Superior temporal gyrus (tissue), 1 donor: Measurements from ENCODE around the gene LEMD2.

ENCODE experiments used
- DNase-seq: peaks from one replicate; pipeline ENCODE4 v3.0.0-alpha.2; 2016; ENCODE audit errors: extremely low spot score

LEMD2 gene

DNA sequence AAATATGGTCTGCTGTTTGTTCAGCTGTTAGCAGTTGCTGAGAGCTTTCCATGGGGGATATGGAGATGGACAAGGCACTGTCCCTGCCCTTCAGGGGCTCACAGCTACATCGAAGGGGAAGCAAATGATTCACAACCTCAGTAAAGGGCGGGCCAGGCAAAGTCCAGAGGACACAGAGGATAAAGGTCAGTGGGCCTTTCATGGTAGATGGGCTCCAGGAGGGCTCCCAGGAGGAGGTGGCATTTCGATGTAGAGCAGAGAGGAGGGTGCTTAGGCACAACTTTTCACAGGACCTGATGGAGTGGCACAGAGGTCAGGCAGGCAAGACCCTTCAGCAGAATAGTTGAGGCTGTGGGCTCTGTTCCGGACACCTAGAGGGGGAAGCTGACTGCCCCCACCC lies 30.1 kb upstream of the LEMD2 start:
- DNase-seq: no peak

DNA sequence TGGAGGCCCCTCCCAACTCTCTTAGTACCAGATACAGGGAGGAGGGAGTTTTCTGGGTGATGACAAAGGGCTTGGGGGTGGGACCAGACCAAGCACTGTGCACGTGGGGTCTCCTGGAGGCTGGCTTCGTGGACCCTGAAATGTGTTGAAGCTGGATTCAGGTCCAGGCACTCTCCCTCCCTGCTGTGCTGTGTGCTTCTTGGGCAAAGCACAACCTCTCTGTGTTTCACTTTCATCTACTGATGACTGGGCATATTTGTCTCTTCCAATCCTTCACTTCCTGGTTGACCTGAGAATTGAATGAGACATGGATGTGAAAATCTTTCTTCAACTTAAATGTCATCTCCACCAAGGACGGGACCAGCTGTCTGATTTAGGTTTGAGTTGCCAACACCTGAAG lies 29.4 kb upstream of the LEMD2 start:
- DNase-seq: no peak

DNA sequence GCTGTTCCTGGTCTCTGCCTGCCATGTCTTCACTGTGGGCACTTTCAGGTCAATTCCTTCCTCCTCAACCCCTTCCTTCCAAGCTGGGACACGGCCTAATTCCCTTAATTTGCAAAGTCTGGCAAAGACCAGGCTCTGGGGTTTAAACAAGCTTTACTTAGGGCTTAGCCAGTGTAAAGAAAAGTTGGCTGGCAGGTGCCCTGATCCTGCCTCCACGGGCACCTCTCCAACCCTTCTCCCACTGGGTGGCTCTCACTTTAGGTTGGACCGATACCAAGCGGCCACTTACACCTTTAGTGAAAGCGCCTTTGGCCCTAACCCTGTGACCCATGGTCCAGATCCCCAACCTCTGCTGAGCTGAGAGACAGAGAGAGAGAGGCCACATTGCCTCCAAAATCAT lies 28.6 kb upstream of the LEMD2 start:
- DNase-seq: no peak

GRCh38 chr6:33816911-33817310 lies 28.0 kb upstream of the LEMD2 start:
- DNase-seq: no peak

DNA sequence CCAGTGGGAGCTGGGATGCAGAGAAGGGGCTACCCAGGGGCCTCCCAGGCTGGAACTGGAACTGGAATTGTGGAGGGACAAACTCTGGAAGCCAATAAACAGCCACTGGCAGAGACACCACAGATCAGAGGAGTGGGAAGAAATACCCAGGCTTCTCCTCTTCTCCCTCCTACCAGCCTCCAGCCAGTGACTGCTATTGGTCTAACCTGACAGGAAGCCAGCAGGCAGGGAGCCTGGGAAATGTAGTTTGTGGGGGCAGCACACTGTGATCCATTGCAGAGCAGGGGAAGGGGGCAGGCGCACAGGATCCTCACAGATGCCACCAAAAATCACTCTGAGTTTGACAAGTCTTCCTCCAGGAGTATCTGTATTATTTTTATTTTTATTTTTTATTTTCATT lies 26.9 kb upstream of the LEMD2 start:
- peak; percentile 24 for DNase-seq

DNA sequence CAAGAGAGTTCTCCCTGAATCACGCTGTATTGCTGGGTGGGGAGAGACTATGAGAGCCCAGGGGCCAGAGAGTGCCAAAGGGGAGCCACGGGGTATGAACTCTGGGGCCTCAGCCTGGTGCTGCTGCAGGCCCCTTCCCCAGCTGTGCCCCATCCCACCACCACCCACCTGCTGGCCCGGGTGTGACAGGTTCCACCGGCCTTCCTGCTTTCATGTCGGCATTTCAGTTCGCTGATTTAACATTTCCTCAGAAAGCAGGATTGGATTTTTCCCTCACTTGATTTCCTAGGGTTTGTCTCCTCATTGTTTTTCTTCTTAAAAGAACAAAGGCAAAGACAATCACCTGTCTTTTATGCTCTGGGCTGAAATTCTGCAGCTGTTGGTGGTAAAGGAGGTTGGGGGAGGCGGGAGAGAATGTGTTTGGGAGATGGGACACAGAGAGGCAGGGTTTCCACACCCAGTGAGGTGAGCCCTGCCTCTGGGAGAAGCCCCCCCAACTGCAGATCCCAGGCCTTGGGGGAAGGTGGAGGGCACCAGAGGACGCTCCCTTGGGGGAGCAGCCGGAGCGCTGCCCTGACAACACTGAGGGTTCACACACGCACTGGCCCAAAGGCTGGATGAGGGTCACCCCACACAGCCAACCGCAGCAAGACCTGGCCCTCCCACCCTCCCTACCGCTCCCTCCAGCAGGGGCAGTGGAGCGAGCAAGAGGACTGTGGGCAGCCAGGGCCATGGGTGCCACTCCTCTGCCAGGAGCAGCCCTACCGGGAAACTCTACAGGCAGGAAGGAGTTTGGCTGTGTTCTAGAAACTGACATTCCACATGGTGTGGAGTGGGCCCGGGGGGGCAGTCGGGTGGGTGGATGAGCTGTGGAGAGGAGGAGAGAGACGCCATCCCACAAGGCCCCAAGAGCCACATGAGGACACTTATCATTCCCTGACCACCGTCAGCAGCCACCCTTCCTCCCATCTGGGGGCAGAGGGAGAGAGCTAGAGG lies 25.4 kb upstream of the LEMD2 start:
- DNase-seq: no peak

- no peak for DNase-seq
Measured at GRCh38 chr6:33813246-33813904, 24.4 kb upstream of the LEMD2 start.

GRCh38 chr6:33812669-33813068 lies 23.7 kb upstream of the LEMD2 start:
- no peak for DNase-seq

- no peak for DNase-seq
Measured at GRCh38 chr6:33809594-33809993, 20.7 kb upstream of the LEMD2 start.

DNA sequence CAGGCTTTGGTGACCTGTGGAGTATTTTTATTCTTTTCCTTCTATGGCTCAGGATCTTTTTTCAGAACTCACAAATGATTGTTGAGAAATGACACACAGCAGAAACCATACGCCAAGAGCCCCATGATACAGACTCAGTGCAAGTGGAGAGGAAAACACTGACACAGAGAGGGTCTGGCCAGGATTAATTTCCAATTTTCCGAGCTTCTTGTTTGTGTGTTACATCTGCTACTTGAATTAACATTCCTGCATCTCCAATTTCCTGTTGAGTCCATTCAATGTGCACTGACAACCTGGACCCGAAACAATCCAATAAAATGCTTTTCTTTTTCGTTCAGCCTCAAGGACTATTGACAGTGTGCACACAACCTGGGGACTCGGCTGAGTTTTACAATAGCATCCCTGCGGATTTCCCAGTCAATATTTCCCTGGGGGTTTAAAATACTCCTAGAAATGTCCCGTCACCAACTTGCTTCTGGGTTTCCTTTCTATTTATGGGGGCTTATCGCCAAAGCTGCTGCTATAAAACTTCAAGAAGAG lies 19.8 kb upstream of the LEMD2 start:
- no peak for DNase-seq

- no peak for DNase-seq
Measured at GRCh38 chr6:33807606-33808005, 18.7 kb upstream of the LEMD2 start.

GRCh38 chr6:33806841-33807240 lies 17.9 kb upstream of the LEMD2 start:
- DNase-seq: no peak

GRCh38 chr6:33803571-33804053 lies 14.7 kb upstream of the LEMD2 start, which contains the start of gene MLN:
Gene MLN, minus strand, starts transcription at chr6:33804003. Its CDS starts 2,840 bp downstream, at chr6:33801163.
- DNase-seq: no peak

DNA sequence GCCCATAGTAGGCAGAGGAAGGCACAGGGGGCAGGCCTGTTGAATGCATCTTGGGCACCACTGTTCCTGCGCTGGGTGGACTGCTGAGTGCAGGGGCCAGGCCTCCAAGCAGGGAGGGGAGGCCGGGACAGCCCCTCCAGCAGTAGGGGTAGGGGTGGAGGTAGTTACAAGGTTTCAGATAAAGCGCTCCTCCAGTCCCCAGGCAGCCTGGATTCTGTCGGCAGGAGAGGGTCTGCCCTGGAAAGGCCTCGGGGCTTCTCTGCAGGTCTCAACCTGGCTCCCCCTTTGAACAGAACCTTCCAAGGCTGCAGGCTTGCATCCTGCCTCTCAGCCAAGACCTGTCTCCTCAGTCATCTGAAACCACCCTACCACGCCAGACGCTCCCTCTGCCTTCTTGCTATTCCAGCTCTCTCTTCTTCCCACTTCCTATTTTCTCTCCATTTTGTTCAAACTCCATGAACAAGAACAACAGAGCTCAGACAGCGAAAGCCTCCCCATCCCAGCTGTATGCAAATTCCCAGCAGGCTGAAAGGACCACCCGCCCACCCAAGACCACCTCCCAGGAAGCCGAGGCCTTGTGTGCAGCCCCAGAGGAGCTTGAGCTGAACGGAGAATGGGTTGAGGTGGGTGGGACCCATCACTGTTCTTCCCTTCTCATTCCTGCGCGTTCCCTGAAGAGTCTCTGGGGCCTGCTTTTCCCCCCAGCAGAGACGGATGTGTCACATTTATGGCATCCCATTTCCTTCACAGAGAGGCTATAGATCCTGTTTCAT lies 13.4 kb upstream of the LEMD2 start:
- no peak for DNase-seq

DNA sequence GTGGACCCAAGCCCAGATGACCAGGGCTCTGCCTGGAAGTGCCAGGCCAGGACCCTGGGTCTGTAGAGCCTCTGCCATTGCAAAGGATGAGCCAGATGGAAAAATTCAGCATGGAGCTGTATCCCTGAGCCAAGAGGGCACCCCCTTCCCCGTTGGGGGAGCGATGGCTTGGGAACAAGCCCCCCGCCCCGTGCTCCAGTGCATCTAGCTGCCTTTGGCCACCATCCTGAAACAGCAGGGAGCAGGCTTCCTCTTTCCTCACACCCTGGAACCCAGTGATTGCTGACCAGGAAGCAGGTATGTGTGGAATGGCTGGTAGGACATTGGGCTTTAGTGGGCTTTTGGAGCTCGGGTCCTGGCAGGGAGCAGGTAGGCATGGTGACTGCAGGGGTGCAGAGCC lies 12.7 kb upstream of the LEMD2 start:
- no peak for DNase-seq

DNA sequence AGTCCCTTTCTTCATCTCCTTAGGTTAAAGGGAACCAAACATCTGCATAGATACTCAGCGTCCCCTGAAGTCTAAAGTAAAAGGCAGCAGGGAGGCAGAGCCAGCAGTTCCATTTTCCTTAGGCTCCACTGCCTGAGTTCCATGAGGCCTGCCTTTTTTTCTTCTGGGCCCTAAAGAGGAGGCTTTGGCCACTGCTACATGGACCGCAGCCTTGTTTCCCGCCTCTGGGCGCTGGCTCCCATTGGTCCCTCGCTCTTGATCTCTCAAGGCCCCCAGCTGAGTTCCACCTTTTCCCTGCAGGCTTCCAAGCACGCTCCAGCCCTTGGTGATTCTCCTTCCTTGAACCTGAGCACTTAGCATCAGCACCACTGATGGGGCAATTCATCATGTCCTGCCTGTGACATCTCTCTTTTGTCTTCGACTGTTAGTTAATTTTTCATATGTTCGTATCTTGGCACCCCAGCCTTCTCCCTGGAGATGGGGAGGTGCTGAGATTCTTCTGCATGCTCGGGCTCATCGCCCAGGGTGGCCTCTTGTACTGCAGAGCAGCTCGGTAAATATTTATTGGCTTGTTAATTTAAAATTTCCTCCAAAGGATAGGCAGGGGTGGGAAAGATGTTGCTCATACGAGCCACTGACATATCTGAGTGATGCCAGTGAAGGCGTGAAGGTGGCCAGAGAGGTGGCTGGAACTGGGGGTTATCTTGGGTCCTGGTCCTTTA lies 11.5 kb upstream of the LEMD2 start:
- no peak for DNase-seq

DNA sequence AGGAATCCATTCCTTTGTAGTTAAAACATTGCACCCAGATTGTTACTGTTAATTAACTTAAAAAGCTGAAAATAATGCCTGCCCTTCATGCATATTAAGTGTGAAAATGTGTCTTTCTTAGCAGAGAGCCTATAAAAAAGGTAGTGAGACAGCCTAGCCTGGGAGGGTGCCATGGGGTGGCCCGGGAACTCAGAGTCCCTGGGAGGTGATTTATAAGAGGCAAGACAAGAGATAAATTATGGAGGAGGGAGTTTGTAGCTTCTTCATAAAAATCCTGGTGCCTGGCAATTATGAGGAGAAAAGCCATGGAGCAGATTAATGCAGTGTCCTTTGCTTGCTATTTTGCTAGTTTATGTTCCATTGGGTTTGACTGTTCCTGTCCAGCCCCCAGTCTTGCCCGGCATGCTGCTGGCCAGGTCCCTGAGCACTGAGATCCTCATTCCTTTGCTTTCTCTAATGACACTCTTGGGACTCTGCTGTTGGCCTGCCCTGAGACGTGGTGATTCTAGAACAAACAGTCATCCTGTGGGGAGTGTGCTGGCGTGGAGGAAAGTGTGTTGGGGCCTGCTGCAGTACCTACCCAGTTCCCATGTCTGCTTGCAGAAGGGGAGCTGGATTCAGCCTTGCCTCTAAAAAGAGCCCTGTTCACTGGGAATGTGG lies 10.7 kb upstream of the LEMD2 start:
- DNase-seq: no peak

GRCh38 chr6:33798343-33798848 lies 9.5 kb upstream of the LEMD2 start:
- DNase-seq: no peak

- no peak for DNase-seq
Measured at GRCh38 chr6:33797626-33798342, 8.9 kb upstream of the LEMD2 start.
